Activated CD8-positive, alpha-beta memory T cell treated with anti-CD3 and anti-CD28 coated beads, Interleukin-2, amount 50 U/mL, for 48 hours (primary cell): ENCODE measurements around the gene FILIP1L.

Experiments used
- DNase-seq: peaks from one replicate; pipeline ENCODE4 v3.0.0-alpha.2; 2020

Gene FILIP1L

GRCh38 chr3:100114413-100115030 is at the start of gene FILIP1L:
Gene FILIP1L, minus strand, starts transcription at chr3:100114501.
- DNase-seq: no peak

- DNase-seq: no peak
Observed at GRCh38 chr3:100163787-100164186, 49.5 kb upstream of the FILIP1L start.

GRCh38 chr3:100160521-100160920 is 46.2 kb upstream of the FILIP1L start:
- no peak for DNase-seq

GRCh38 chr3:100159331-100160153 is 45.2 kb upstream of the FILIP1L start:
- DNase-seq: no peak

GRCh38 chr3:100158918-100159330 is 44.6 kb upstream of the FILIP1L start:
- no peak for DNase-seq

GRCh38 chr3:100157685-100158084 is 43.4 kb upstream of the FILIP1L start:
- no peak for DNase-seq

- no peak for DNase-seq
Observed at GRCh38 chr3:100155590-100155989, 41.3 kb upstream of the FILIP1L start.

- no peak for DNase-seq
Observed at GRCh38 chr3:100155128-100155527, 40.8 kb upstream of the FILIP1L start.

GRCh38 chr3:100154171-100154570 is 39.9 kb upstream of the FILIP1L start:
- no peak for DNase-seq

GRCh38 chr3:100151024-100151707 is 36.9 kb upstream of the FILIP1L start:
- DNase-seq: no peak

GRCh38 chr3:100150473-100150872 is 36.2 kb upstream of the FILIP1L start:
- DNase-seq: no peak

- DNase-seq: no peak
Observed at GRCh38 chr3:100149713-100150415, 35.6 kb upstream of the FILIP1L start.

- DNase-seq: no peak
Observed at GRCh38 chr3:100149130-100149529, 34.8 kb upstream of the FILIP1L start.

GRCh38 chr3:100144255-100144866 is 30.1 kb upstream of the FILIP1L start:
- DNase-seq: no peak

- no peak for DNase-seq
Observed at GRCh38 chr3:100141586-100141985, 27.3 kb upstream of the FILIP1L start.

- DNase-seq: no peak
Observed at GRCh38 chr3:100140976-100141375, 26.7 kb upstream of the FILIP1L start.

- DNase-seq: no peak
Observed at GRCh38 chr3:100136921-100137320, 22.6 kb upstream of the FILIP1L start.

GRCh38 chr3:100131241-100131640 is 16.9 kb upstream of the FILIP1L start:
- DNase-seq: no peak

- DNase-seq: no peak
Observed at GRCh38 chr3:100129941-100130340, 15.6 kb upstream of the FILIP1L start.

- no peak for DNase-seq
Observed at GRCh38 chr3:100128565-100128964, 14.3 kb upstream of the FILIP1L start.

GRCh38 chr3:100127792-100128191 is 13.5 kb upstream of the FILIP1L start:
- no peak for DNase-seq

GRCh38 chr3:100125161-100125938 is 11.0 kb upstream of the FILIP1L start:
- DNase-seq: no peak
